Upper lobe of left lung (tissue), 6 donors: Measurements from ENCODE around the gene SMYD2. TPM values are rescaled to one million over a fixed set of nuclear protein-coding genes. Genes with fewer than 3 reads are reported as not detected.

Source experiments
- ATAC-seq, 2 donors: fragments of 200-7000 bp; cut with Tn5 transposase; one replicate each; pipeline ENCODE4 v1.9.1; 2022; ENCODE audit warnings: mild to moderate bottlenecking in 2 of 2, moderate library complexity in 2 of 2; ENCODE audit not compliant: low FRiP score in 2 of 2
- DNase-seq, 2 donors: peaks; one replicate each; pipeline ENCODE4 v3.0.0-alpha.2; 2019 to 2020
- H3K27ac ChIP-seq, 4 donors: fragments of 200-600 bp; sonication (generic); one replicate each; pipeline ENCODE4 v1.5.1; 2016 to 2019
- H3K27me3 ChIP-seq, 4 donors: fragments of 200-600 bp; sonication (generic); one replicate each; pipeline ENCODE4 v1.5.1; 2017 to 2019
- H3K36me3 ChIP-seq, 4 donors: fragments of 200-600 bp; sonication (generic); one replicate each; pipeline ENCODE4 v1.5.1; 2016 to 2019
- H3K4me1 ChIP-seq, 4 donors: fragments of 200-600 bp; sonication (generic); one replicate each; pipeline ENCODE4 v1.5.1; 2018 to 2019
- H3K4me3 ChIP-seq, 4 donors: fragments of 200-600 bp; sonication (generic); one replicate each; pipeline ENCODE4 v1.5.1; 2017 to 2019; ENCODE audit warnings: mild to moderate bottlenecking in 2 of 4, moderate library complexity in 1 of 4
- H3K9me3 ChIP-seq, 4 donors: fragments of 200-600 bp; sonication (generic); one replicate each; pipeline ENCODE4 v1.5.1; 2018 to 2019
- EP300 ChIP-seq, 4 donors: sonication (generic); formaldehyde crosslinking; IDR thresholded peaks; one replicate each; pipeline ENCODE4 v1.5.1; 2017; ENCODE audit warnings: antibody characterized with exemption in 4 of 4, control low read depth in 2 of 4
- POLR2A ChIP-seq, 4 donors: fragments of 450-650 bp; IDR thresholded peaks; one replicate each; pipeline ENCODE4 v1.5.1; 2016 to 2017; ENCODE audit warnings: antibody characterized with exemption in 4 of 4, mild to moderate bottlenecking in 2 of 4
- POLR2AphosphoS5 ChIP-seq, 2 donors: sonication (generic); formaldehyde crosslinking; IDR thresholded peaks; one replicate each; pipeline ENCODE4 v1.5.1; 2017; ENCODE audit warnings: antibody characterized with exemption in 2 of 2
- WGBS, 2 donors: methylation state at CpG; one replicate each; pipeline ENCODE4 v1.1.5; 2017 to 2018; 5-methylcytosine and 5-hydroxymethylcytosine counted together
- total RNA-seq, 6 donors: library from RNA; depleted of rRNA in 4 of 6; stranded (reverse); fragments of >200 nt in 4 of 6; gene quantifications; one replicate each; pipeline versions ENCODE4 v1.1.0 to v1.2.1, GENCODE V29; 2016 to 2021
- TF ChIP-seq, protein P1 (sequence below), 6 experiments: fragments of 450-650 bp in 4 of 6; fragments of 200-600 bp in 2 of 6; sonication (generic) in 2 of 6; IDR thresholded peaks; one replicate each; pipeline ENCODE4 v1.5.1; 2016 to 2019; ENCODE audit warnings: antibody characterized with exemption in 6 of 6
- donor health status: DM: no; HTN: no; CAD: no; lungs with moderate emphysema.
- donor health status: DM: no; HTN: yes; CAD: no; lungs with severe emphysema.

Gene SMYD2
- total RNA-seq, 6 donors from 2014 or later: 22.6 to 52.9 (median 34.8) TPM

DNA sequence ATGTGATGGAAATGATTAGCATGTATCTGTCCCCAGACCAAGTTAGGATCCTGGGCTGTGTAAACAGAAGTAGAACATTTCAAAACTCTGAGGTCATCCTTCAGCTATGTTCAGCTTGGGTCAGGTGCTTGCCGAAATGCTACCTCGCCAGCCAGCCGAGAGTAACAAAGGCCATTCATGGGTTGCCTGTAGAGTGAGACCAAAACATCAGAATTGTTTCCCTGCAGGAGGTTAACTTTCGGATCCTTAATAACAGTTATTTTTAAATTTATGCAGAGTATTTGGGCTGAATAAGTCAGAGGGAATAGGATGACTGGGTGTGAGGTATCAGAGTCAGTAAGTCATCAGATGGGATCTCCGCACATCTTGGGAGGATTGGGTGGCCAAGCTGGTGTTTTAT is 35.6 kb downstream of the SMYD2 start:
- 82 to 91% methylated on average over 5 of the region's 5 CpGs for WGBS, 2 donors
- Histone ChIP-seq H3K27me3 (no peaks in the 10 kb centered on the region), H3K4me1 (no peaks in the 10 kb centered on the region), H3K27ac (no peak overlapping the region), H3K9me3 (no peaks in the 10 kb centered on the region), H3K4me3 (no peak overlapping the region), H3K36me3 (peaks cover 0 to 35% (median 0%) of the 10 kb centered on the region in 4 donors)
- DNase-seq (no peak), ATAC-seq (no peak)
- no peak for TF ChIP-seq EP300 (IDR thresholded peaks at IDR 0.05)
- TF ChIP-seq, protein P1, sequence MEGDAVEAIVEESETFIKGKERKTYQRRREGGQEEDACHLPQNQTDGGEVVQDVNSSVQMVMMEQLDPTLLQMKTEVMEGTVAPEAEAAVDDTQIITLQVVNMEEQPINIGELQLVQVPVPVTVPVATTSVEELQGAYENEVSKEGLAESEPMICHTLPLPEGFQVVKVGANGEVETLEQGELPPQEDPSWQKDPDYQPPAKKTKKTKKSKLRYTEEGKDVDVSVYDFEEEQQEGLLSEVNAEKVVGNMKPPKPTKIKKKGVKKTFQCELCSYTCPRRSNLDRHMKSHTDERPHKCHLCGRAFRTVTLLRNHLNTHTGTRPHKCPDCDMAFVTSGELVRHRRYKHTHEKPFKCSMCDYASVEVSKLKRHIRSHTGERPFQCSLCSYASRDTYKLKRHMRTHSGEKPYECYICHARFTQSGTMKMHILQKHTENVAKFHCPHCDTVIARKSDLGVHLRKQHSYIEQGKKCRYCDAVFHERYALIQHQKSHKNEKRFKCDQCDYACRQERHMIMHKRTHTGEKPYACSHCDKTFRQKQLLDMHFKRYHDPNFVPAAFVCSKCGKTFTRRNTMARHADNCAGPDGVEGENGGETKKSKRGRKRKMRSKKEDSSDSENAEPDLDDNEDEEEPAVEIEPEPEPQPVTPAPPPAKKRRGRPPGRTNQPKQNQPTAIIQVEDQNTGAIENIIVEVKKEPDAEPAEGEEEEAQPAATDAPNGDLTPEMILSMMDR (IDR thresholded peaks at IDR 0.05): no peak
- no peak for TF ChIP-seq POLR2AphosphoS5 (IDR thresholded peaks at IDR 0.05)
- no peak for TF ChIP-seq POLR2A (IDR thresholded peaks at IDR 0.05)

DNA sequence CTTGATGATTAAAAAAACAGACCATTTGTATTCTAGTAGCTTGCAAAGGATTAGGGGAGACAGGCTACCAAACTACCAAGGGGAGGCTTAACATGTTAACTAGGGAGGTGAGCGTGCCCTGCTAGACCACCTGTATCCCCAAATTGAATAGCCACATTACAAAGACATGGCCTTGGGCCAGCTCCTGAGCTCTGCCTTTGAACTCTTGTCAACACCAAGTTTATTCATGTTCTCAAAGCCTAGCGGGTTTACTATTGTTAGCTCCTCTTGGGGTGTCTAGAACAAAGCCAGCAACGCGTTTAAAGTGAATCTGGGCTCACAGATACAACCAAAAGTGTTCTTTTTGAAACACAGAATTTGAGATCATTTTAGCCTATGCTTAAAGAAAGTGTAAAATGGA is 36.3 kb downstream of the SMYD2 start:
- WGBS, 2 donors: 74 to 77% methylated on average over 4 of the region's 4 CpGs
- ATAC-seq: no peak
- Histone ChIP-seq H3K4me1 (no peaks in the 10 kb centered on the region), H3K36me3 (peaks cover 0 to 35% (median 0%) of the 10 kb centered on the region in 4 donors), H3K4me3 (no peak overlapping the region), H3K27me3 (no peaks in the 10 kb centered on the region), H3K9me3 (no peaks in the 10 kb centered on the region), H3K27ac (no peak overlapping the region)
- no peak for TF ChIP-seq POLR2AphosphoS5 (IDR thresholded peaks at IDR 0.05)
- no peak for TF ChIP-seq POLR2A (IDR thresholded peaks at IDR 0.05)
- TF ChIP-seq EP300 (IDR thresholded peaks at IDR 0.05): no peak
- TF ChIP-seq, protein P1 (IDR thresholded peaks at IDR 0.05): no peak
- no peak for DNase-seq

DNA sequence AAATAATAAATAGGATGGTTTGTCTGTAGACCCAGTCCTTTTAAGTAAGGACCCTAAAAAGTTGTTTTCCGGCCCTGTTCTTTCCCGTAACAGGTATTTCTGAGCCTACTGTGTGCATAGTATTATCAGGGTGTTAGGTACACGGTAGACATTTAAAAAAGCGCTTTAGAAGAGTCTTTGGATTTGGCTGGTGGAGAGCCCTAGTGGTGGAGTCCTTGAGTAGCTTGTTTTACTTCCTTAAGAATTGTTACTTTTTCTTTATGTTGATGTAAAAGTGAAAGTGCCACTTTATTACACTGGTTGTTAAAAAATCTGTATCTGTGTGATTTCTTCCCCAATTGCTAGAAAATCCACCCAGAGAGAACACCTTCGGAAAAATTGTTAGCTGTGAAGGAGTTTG is 36.8 kb downstream of the SMYD2 start:
- Histone ChIP-seq H3K27ac (no peak overlapping the region), H3K9me3 (no peaks in the 10 kb centered on the region), H3K27me3 (no peaks in the 10 kb centered on the region), H3K4me1 (no peaks in the 10 kb centered on the region), H3K4me3 (no peak overlapping the region), H3K36me3 (peaks cover 0 to 35% (median 0%) of the 10 kb centered on the region in 4 donors)
- DNase-seq: no peak
- 85 to 86% methylated on average over 5 of the region's 5 CpGs for WGBS, 2 donors
- no peak for ATAC-seq
- TF ChIP-seq, protein P1 (IDR thresholded peaks at IDR 0.05): no peak
- no peak for TF ChIP-seq EP300 (IDR thresholded peaks at IDR 0.05)
- TF ChIP-seq POLR2A (IDR thresholded peaks at IDR 0.05): no peak
- TF ChIP-seq POLR2AphosphoS5 (IDR thresholded peaks at IDR 0.05): no peak

DNA sequence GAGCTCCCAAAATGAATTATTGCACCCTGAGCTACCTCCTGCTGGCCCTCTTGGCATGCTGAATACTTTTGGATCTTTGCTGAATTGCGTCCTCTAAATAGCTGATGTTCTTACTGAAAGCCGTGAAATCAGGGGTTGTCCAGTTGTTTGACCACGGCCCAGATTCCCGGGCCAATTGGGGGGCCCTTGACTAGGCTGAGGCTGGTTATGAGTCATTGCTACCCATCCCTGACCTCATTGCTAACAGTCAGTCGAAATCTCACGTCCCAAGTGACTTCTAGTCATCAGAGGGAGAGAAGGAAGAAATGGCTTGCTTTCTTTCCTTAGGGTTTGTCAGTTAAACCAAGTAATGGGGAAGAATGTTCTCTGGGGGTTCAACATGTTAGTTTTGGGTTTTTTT is 37.4 kb downstream of the SMYD2 start:
- H3K4me1 ChIP-seq: no peaks in the 10 kb centered on the region
- H3K36me3 ChIP-seq: peaks cover 0 to 35% (median 0%) of the 10 kb centered on the region in 4 donors
- WGBS, 2 donors: 50 to 58% methylated on average over 5 to 6 of the region's 6 CpGs
- H3K27ac ChIP-seq: no peak overlapping the region
- TF ChIP-seq, protein P1 (IDR thresholded peaks at IDR 0.05): no peak
- no peak for TF ChIP-seq POLR2A (IDR thresholded peaks at IDR 0.05)
- no peak for TF ChIP-seq POLR2AphosphoS5 (IDR thresholded peaks at IDR 0.05)
- TF ChIP-seq EP300 (IDR thresholded peaks at IDR 0.05): no peak
- peak in 1 of 2 donors; percentile 75 for ATAC-seq
- no peak overlapping the region for H3K4me3 ChIP-seq
- H3K9me3 ChIP-seq: no peaks in the 10 kb centered on the region
- H3K27me3 ChIP-seq: no peaks in the 10 kb centered on the region
- no peak for DNase-seq

DNA sequence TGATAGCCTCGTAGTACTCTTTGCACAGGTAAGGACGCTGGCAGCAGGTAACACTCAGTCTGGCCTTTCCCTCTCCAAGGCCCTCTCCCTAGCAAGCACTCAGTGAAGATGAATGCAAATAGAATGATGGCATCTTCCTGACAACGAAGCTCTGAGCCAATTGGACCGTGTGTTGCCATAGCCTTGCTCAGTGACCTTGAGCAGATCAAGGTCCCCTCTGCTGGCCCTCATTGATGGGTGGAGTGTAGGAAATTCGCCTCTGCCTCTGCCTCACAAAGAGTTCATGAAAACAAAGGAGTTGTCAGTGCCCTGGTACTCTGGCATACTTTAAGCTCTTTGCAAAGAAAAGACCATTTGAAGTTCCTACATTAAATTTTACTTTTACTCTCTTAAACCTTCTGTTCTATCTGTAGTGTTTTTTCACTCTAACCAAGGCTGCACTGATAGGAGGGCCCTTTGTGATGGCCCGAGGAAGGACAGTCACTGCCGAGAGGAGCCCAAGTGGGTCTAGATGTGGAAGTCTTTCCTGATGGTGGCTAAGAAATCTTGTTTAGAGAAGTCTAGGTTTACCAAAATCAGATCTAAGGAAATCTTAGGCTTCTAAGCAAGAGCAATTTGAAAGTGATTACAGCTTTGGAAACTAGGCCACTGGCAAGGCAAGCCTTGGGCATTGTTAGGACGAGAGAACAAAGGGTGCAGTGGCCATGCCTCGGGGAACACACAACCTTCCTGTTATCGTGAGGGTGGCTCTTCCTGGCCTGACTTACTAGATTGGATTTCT is 38.2 kb downstream of the SMYD2 start:
- 83 to 88% methylated on average over 10 of the region's 10 CpGs for WGBS, 2 donors

More for the DNA sequence above, 38.2 kb downstream of the SMYD2 start:
- DNase-seq: no peak
- H3K4me3 ChIP-seq: no peak overlapping the region
- no peaks in the 10 kb centered on the region for H3K27me3 ChIP-seq
- H3K4me1 ChIP-seq: no peaks in the 10 kb centered on the region
- no peak for ATAC-seq
- H3K36me3 ChIP-seq: peaks cover 0 to 35% (median 0%) of the 10 kb centered on the region in 4 donors
- H3K27ac ChIP-seq: no peak overlapping the region
- TF ChIP-seq POLR2A (IDR thresholded peaks at IDR 0.05): no peak
- no peak for TF ChIP-seq EP300 (IDR thresholded peaks at IDR 0.05)
- TF ChIP-seq, protein P1 (IDR thresholded peaks at IDR 0.05): no peak
- no peak for TF ChIP-seq POLR2AphosphoS5 (IDR thresholded peaks at IDR 0.05)
- no peaks in the 10 kb centered on the region for H3K9me3 ChIP-seq
